PC-9 (cell line): Measurements from ENCODE around the gene VANGL1.

ENCODE experiments used
- CTCF ChIP-seq: fragments of 200-600 bp; sonication (generic); conservative IDR thresholded peaks from 2 replicates; pipeline ENCODE4 v1.6.1; 2017; ENCODE audit warnings: mixed run types, antibody characterized with exemption, mild to moderate bottlenecking, moderate library complexity
- EZH2 ChIP-seq: fragments of 200-600 bp; sonication (generic); IDR thresholded peaks from 2 replicates; pipeline ENCODE4 v1.8.0; 2017; ENCODE audit warnings: antibody characterized with exemption, low read depth

GRCh38 chr1:115710859-115711624 lies 69.3 kb downstream of the VANGL1 start:
- no peak for TF ChIP-seq CTCF
- no peak for TF ChIP-seq EZH2
